A673 (cell line): ENCODE measurements around the gene TRA2B.

Source experiments
- EZH2 ChIP-seq: fragments of 200-600 bp; sonication (generic); IDR thresholded peaks from 2 replicates; pipeline ENCODE4 v1.6.1; 2017; ENCODE audit warnings: borderline replicate concordance, low read depth, mild to moderate bottlenecking, mixed read lengths, antibody characterized with exemption, low read length; ENCODE audit not compliant: poor library complexity, severe bottlenecking
- TF ChIP-seq, protein P1 (sequence below): fragments of 300-800, 200-600 bp; sonication (generic); conservative IDR thresholded peaks from 2 replicates; pipeline ENCODE4 v1.5.1; 2017; ENCODE audit warnings: low read depth, mild to moderate bottlenecking, antibody characterized with exemption, low read length, moderate library complexity, mixed read lengths

DNA sequence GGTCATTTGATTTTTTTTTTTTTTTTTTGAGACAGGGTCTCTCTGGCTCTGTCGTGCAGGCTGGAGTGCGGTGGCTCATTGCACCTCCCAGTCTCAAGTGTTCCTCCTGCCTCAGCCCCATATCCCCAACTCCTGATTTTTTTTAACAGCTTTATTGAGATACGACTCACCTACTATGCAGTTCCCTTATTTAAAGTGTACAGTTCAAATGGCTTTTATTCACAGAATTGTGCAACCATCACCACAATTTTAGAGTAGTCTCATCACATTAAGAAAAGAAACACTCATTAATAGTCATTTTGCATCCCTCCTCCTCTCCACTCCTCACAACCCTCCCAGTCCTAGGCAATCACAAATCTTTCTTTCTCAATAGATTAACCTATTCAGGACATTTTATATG, 1.9 kb upstream of the TRA2B start:
- TF ChIP-seq, protein P1, sequence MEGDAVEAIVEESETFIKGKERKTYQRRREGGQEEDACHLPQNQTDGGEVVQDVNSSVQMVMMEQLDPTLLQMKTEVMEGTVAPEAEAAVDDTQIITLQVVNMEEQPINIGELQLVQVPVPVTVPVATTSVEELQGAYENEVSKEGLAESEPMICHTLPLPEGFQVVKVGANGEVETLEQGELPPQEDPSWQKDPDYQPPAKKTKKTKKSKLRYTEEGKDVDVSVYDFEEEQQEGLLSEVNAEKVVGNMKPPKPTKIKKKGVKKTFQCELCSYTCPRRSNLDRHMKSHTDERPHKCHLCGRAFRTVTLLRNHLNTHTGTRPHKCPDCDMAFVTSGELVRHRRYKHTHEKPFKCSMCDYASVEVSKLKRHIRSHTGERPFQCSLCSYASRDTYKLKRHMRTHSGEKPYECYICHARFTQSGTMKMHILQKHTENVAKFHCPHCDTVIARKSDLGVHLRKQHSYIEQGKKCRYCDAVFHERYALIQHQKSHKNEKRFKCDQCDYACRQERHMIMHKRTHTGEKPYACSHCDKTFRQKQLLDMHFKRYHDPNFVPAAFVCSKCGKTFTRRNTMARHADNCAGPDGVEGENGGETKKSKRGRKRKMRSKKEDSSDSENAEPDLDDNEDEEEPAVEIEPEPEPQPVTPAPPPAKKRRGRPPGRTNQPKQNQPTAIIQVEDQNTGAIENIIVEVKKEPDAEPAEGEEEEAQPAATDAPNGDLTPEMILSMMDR: no peak
- no peak for TF ChIP-seq EZH2
